Measurements from ENCODE around the gene OR5H2. TPM values are rescaled to one million over a fixed set of nuclear protein-coding genes. Genes with fewer than 3 reads are reported as not detected.

OR5H2 gene
- total and polyA plus RNA-seq, 12 donors = not detected

GRCh38 chr3:98290916-98291315, 8.6 kb downstream of the OR5H2 start:
- no peaks in the 10 kb centered on the region for H3K27me3 ChIP-seq
- no peak for DNase-seq
- WGBS, 4 donors = 62 to 86% (median 70%) methylated on average over 1 of the region's 1 CpG
- H3K9me3 ChIP-seq (replicated peaks in 1 of 3) = no peaks in the 10 kb centered on the region
- no peak for TF ChIP-seq CTCF (IDR thresholded peaks at IDR 0.05)
- TF ChIP-seq POLR2A (IDR thresholded peaks at IDR 0.05) = no peak
- H3K27ac ChIP-seq = no peak overlapping the region
- no peak overlapping the region for H3K4me3 ChIP-seq
- H3K4me1 ChIP-seq (replicated peaks in 1 of 2) = no peaks in the 10 kb centered on the region
- intact Hi-C loops (cut with DNase I) = no loop called here
- H3K36me3 ChIP-seq (replicated peaks in 1 of 2) = no peaks in the 10 kb centered on the region

GRCh38 chr3:98291332-98291957, 9.1 kb downstream of the OR5H2 start:
- Histone ChIP-seq H3K27ac (no peak overlapping the region), H3K27me3 (no peaks in the 10 kb centered on the region), H3K36me3 (replicated peaks in 1 of 2) (no peaks in the 10 kb centered on the region), H3K9me3 (replicated peaks in 1 of 3) (no peaks in the 10 kb centered on the region), H3K4me1 (replicated peaks in 1 of 2) (no peaks in the 10 kb centered on the region), H3K4me3 (no peak overlapping the region)
- no peak for TF ChIP-seq POLR2A (IDR thresholded peaks at IDR 0.05)
- no peak for TF ChIP-seq CTCF (IDR thresholded peaks at IDR 0.05)
- intact Hi-C loops (cut with DNase I) = no loop called here
- DNase-seq = no peak
- WGBS, 4 donors = 65 to 91% (median 73%) methylated on average over 4 to 10 of the region's 10 CpGs

GRCh38 chr3:98322101-98322500, 39.8 kb downstream of the OR5H2 start:
- intact Hi-C loops (cut with DNase I) = no loop called here
- 73 to 76% (median 75%) methylated on average over 2 of the region's 2 CpGs for WGBS, 4 donors
- H3K4me3 ChIP-seq = no peak overlapping the region
- DNase-seq = no peak
- no peaks in the 10 kb centered on the region for H3K9me3 ChIP-seq (replicated peaks in 1 of 3)
- TF ChIP-seq CTCF (IDR thresholded peaks at IDR 0.05) = no peak
- no peaks in the 10 kb centered on the region for H3K4me1 ChIP-seq (replicated peaks in 1 of 2)
- no peaks in the 10 kb centered on the region for H3K27me3 ChIP-seq
- no peak overlapping the region for H3K27ac ChIP-seq
- H3K36me3 ChIP-seq (replicated peaks in 1 of 2) = no peaks in the 10 kb centered on the region

- no peaks in the 10 kb centered on the region for H3K9me3 ChIP-seq (replicated peaks in 1 of 3)
- TF ChIP-seq POLR2A (IDR thresholded peaks at IDR 0.05) (no peak), CTCF (IDR thresholded peaks at IDR 0.05) (no peak)
- H3K27ac ChIP-seq = no peak overlapping the region
- intact Hi-C loops (cut with DNase I) = no loop called here
- WGBS, 4 donors = 59 to 77% (median 72%) methylated on average over 2 of the region's 2 CpGs
- H3K36me3 ChIP-seq (replicated peaks in 1 of 2) = no peaks in the 10 kb centered on the region
- no peaks in the 10 kb centered on the region for H3K27me3 ChIP-seq
- H3K4me3 ChIP-seq = no peak overlapping the region
- no peak for DNase-seq
- no peaks in the 10 kb centered on the region for H3K4me1 ChIP-seq (replicated peaks in 1 of 2)
These were observed 40.4 kb downstream of the OR5H2 start for GRCh38 chr3:98322686-98323085.

Data from adrenal gland (tissue), 12 donors.